ENCODE data around the gene TOP2B.

The TOP2B gene

GRCh38 chr3:25677121-25677520, 12.4 kb upstream of the TOP2B start:
- no peak for DNase-seq

- DNase-seq, result no peak
Measured at GRCh38 chr3:25674670-25675069, 10.0 kb upstream of the TOP2B start.

- no peak for DNase-seq
Measured at GRCh38 chr3:25673738-25674298, 9.1 kb upstream of the TOP2B start.

- DNase-seq, result peak in 4 of 56 donors; percentile 5 to 73 (median 14)
Measured at GRCh38 chr3:25665315-25666280, 891 bp upstream of the TOP2B start.

GRCh38 chr3:25663869-25664811, 567 bp downstream of the TOP2B start:
- peak in 54 of 56 donors; percentile 8 to 89 (median 66) for DNase-seq

- DNase-seq, result peak in 9 of 56 donors; percentile 14 to 70 (median 32)
Measured at GRCh38 chr3:25663347-25663868, 1.3 kb downstream of the TOP2B start.

GRCh38 chr3:25662736-25663320, 1.9 kb downstream of the TOP2B start:
- DNase-seq, result no peak

GRCh38 chr3:25661694-25662437, 2.8 kb downstream of the TOP2B start:
- DNase-seq, result no peak

GRCh38 chr3:25658836-25659235, 5.9 kb downstream of the TOP2B start:
- no peak for DNase-seq

- DNase-seq, result no peak
Measured at GRCh38 chr3:25657293-25657692, 7.4 kb downstream of the TOP2B start.

- no peak for DNase-seq
Measured at GRCh38 chr3:25655659-25656058, 9.0 kb downstream of the TOP2B start.

- no peak for DNase-seq
Measured at GRCh38 chr3:25654576-25654975, 10.1 kb downstream of the TOP2B start.

GRCh38 chr3:25653322-25653721, 11.4 kb downstream of the TOP2B start:
- DNase-seq, result no peak

GRCh38 chr3:25652921-25653320, 11.8 kb downstream of the TOP2B start:
- no peak for DNase-seq

- DNase-seq, result no peak
Measured at GRCh38 chr3:25648925-25649830, 15.5 kb downstream of the TOP2B start.

GRCh38 chr3:25648107-25648535, 16.6 kb downstream of the TOP2B start:
- peak in 46 of 56 donors; percentile 3 to 86 (median 39) for DNase-seq

GRCh38 chr3:25635038-25635437, 29.7 kb downstream of the TOP2B start:
- DNase-seq, result no peak

- DNase-seq, result no peak
Measured at GRCh38 chr3:25633919-25634318, 30.8 kb downstream of the TOP2B start.

- DNase-seq, result no peak
Measured at GRCh38 chr3:25631989-25632388, 32.7 kb downstream of the TOP2B start.

All from nucleus accumbens (tissue), 56 donors.